ENCODE results near the gene ANGEL2. TPM values are rescaled to one million over a fixed set of nuclear protein-coding genes. Genes with fewer than 3 reads are reported as not detected.
"Not testable (repeated sequence)": the region's sequence is repeated elsewhere in the genome, so short reads cannot be mapped to it uniquely, and the experiment has no call there.

Gene ANGEL2
- polyA plus RNA-seq, 1 donor from 2014 or later, result 33.1 TPM

DNA sequence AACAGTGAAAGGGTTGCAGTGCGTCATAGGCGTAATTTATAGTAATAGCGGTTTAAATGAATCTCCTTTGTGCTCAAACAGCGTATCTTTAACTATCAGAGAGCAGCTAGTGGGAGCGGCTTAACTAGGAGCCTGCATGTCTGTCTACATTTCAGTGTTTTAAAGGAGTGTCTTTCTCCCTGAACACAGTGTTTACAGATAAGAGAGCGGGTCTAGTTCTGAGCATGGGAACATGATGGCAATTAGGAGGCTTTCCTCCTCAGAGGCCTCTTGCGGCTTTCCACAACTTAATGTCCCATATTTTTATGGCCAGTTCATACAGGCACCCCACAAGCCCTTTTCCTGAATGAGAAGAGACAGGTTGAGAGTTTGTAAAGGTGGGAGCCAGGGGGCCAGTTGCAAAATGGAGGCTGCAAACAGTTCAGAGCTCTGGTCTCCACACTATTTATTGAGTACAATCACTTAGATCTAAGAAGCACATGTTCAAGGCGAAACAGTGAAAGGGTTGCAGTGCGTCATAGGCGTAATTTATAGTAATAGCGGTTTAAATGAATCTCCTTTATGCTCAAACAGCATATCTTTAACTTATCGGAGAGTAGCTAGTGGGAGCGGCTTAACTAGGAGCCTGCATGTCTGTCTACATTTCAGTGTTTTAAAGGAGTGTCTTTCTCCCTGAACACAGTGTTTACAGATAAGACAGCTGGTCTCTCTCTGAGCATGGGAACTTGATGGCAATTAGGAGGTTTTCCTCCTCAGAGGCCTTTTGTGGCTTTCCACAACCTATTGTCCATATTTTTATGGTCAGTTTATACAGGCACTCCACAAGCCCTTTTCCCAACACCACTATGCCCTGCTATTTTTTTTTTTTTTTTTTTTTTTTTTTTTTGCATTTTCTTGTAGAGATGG is 29.9 kb upstream of the ANGEL2 start:
- not testable (repeated sequence) for H3K27ac Mint-ChIP-seq, H3K4me3 Mint-ChIP-seq, H3K4me1 Mint-ChIP-seq, H3K9me3 Mint-ChIP-seq, H3K36me3 Mint-ChIP-seq
- peaks cover 11% of the 10 kb centered on the region for H3K27me3 Mint-ChIP-seq

DNA sequence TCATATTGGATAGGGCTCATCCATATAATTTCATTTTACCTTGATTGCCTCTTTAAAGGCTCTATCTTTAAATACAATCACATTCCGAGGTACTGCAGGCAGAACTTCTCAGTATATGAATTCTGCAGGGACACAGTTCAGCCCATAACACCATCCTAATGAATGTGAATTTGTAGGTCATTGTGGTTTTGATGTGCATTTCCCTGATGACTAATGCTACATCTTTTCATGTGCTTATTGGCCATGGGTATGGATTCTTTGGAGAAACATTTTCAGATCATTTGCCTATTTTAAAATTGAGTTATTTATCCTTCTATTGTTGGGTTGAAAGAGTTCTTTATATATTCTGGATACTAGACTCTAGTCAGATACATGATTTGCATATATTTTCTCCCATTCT is 25.8 kb upstream of the ANGEL2 start:
- no peak overlapping the region for H3K27ac Mint-ChIP-seq
- H3K9me3 Mint-ChIP-seq, result no peaks in the 10 kb centered on the region
- H3K4me1 Mint-ChIP-seq, result no peaks in the 10 kb centered on the region
- no peaks in the 10 kb centered on the region for H3K27me3 Mint-ChIP-seq
- H3K4me3 Mint-ChIP-seq, result no peak overlapping the region
- H3K36me3 Mint-ChIP-seq, result no peaks in the 10 kb centered on the region

DNA sequence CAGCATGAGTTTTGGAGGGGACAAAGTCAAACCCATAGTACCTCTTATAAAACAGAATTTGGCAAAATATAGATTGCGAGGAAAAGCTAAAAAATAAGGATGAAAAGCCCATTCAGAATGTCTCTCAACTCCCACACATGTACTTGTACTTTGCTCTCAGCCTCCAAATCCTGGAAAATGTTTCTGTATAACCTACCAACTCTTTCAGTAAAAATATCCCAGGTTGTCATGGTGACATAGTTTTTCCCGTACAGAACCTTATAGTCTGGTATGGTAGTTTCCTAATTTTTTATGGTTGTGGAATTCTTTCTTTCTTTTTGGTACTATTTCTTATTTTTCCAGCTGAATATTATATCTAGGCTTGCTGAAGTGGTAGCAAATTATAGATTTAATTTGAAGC is 19.9 kb upstream of the ANGEL2 start:
- Mint-ChIP-seq H3K9me3 (no peaks in the 10 kb centered on the region), H3K27ac (no peak overlapping the region), H3K4me1 (no peaks in the 10 kb centered on the region), H3K36me3 (peaks cover 1% of the 10 kb centered on the region), H3K27me3 (peaks cover 4% of the 10 kb centered on the region), H3K4me3 (no peak overlapping the region)

DNA sequence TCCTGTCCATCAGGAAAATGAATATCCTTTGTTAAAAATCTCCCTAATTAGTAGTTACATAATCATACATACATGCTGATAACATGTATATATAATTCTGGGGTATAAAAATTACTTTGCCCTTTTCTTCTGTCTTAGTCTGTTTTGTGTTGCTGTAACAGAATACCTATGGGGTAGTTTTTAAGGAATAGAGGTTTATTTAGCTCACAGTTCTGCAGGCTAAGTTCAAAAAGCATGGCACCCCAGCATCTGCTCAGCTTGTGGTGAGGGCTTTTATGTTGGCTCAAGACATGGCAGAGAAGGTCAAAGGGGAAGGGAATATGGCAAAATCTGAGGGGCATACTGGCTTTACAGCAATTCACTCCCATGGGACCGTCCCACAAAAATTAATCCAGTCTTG is 19.0 kb upstream of the ANGEL2 start:
- no peaks in the 10 kb centered on the region for H3K9me3 Mint-ChIP-seq
- peaks cover 10% of the 10 kb centered on the region for H3K27me3 Mint-ChIP-seq
- peaks cover 1% of the 10 kb centered on the region for H3K36me3 Mint-ChIP-seq
- H3K27ac Mint-ChIP-seq, result no peak overlapping the region
- H3K4me1 Mint-ChIP-seq, result no peaks in the 10 kb centered on the region
- no peak overlapping the region for H3K4me3 Mint-ChIP-seq

DNA sequence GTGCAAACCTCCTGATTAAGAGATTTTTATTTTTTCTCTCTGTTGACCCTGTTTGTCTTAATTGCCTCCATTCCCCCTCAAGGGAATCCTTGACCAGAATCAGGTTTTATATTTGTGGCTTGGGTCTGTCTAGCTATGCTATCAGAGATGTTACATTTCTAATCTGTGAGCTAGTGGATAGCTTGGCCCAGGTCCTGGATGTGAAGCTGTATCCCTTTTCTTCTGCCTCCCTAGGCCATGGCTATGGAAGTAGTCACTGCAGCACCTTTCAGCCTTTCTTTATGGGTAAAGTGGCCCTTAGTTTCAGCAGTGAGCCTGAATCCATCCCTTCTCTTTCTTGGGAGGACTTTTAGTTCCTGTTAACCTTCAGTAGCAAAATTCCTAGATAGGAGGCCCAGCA is 17.0 kb upstream of the ANGEL2 start:
- no peak overlapping the region for H3K4me3 Mint-ChIP-seq
- no peaks in the 10 kb centered on the region for H3K4me1 Mint-ChIP-seq
- no peak overlapping the region for H3K27ac Mint-ChIP-seq
- peaks cover 1% of the 10 kb centered on the region for H3K36me3 Mint-ChIP-seq
- peaks cover 11% of the 10 kb centered on the region for H3K27me3 Mint-ChIP-seq
- no peaks in the 10 kb centered on the region for H3K9me3 Mint-ChIP-seq

DNA sequence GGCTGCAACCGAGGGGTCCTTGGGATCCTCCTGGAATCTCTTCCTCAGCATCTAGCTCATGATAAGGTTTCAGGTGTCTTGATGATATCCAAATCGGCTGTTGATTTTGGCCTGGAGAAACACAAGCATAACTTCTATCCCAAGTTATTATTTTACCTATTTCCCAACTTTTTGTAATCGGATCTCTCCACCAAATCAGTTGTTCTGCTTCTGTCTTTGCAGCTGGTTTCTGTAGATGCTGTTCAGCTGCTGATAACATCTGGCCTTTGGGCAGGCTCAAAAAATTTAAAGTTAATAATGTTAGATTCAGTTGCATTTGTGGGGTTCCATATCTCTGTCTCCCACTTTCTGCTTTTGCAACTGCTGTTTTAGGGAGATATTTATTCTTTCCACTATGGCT is 11.4 kb upstream of the ANGEL2 start:
- H3K27ac Mint-ChIP-seq, H3K36me3 Mint-ChIP-seq, H3K4me3 Mint-ChIP-seq, H3K4me1 Mint-ChIP-seq: not testable (repeated sequence)
- Mint-ChIP-seq H3K9me3 (peaks cover 0 to 10% (median 5%) of the 10 kb centered on the region in 3 donors), H3K27me3 (peaks cover 21% of the 10 kb centered on the region)

DNA sequence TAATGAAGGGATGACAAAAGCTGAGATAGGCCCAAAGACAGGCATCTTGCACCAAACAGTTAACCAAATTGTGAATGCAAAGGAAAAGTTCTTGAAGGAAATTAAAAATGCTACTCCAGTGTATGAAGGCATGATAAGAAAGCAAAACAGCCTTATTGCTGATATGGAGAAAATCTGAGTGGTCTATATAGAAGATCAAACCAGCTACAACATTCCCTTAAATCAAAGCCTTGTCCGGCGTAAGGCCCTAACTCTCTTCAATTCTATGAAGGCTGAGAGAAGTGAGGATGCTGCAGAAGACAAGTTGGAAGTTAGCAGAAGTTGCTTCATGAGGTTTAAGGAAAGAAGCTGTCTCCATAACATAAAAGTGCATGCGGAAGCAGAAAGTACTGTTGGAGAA is 4.3 kb upstream of the ANGEL2 start:
- H3K9me3 Mint-ChIP-seq, result peaks cover 0 to under 1% (median 0%) of the 10 kb centered on the region in 3 donors
- no peak overlapping the region for H3K4me3 Mint-ChIP-seq
- H3K4me1 Mint-ChIP-seq, result peaks cover 0 to 4% (median 2%) of the 10 kb centered on the region in 3 donors
- H3K27me3 Mint-ChIP-seq, result no peaks in the 10 kb centered on the region
- H3K36me3 Mint-ChIP-seq, result peaks cover under 1% of the 10 kb centered on the region
- peak overlapping the region in 1 of 3 donors; percentile 63 for H3K27ac Mint-ChIP-seq

DNA sequence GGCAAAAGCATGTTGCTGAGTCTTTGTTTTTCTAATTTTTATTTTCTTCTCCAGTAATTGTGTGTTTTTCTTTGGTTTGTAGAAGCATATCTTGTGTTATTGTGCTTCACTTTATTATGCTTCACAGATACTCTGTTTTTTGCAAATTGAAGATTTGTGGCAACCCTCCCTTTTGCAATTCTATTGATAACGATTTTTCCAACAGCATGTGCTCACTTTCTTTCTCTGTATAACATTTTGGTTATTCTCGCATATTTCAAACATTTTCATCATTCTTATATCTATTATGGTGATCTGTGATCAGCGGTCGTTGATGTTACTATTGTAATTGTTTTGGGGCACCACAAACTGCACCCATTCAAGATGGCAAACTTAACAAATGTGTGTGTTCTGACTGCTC is 3.8 kb upstream of the ANGEL2 start:
- H3K4me3 Mint-ChIP-seq, result no peak overlapping the region
- H3K4me1 Mint-ChIP-seq, result peaks cover 0 to 8% (median 6%) of the 10 kb centered on the region in 3 donors
- H3K27ac Mint-ChIP-seq, result no peak overlapping the region
- no peaks in the 10 kb centered on the region for H3K36me3 Mint-ChIP-seq
- no peaks in the 10 kb centered on the region for H3K9me3 Mint-ChIP-seq
- H3K27me3 Mint-ChIP-seq, result no peaks in the 10 kb centered on the region

DNA sequence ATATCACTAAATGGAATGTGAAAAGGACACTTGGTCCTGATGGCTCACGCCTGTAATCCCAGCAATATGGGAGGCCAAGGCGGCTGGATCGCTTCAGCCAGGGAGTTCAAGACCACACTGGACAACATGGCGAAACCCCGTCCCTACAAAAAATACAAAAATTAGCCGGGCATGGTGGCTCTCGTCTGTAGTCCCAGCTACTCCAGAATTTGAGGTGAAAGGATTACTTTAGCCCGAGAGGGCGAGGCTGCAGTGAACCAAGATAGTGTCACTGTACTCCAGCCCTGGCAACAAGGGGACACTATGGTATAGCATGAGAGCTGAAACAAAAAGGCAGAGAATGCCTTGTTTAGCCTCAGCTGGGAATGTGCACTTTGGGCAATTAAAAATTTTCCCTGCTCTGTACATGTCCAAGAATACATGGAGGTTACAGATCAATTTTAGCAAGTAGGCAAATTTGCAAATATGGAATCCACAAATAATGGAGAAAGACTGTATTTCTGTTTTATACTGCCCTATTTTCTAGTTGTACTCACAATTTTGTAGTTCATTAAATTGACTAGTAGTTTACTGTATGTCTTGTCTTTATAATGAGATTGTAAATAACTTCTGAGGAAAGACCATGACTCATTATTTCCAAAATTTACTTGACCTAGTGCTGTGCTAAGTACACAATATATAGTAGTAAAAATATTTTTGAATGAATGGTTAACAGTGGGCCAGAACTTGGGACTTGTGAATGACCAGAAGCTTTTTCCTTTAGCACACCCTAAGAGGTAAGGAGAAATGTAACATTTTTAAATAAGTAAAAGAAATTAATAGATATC is 2.0 kb upstream of the ANGEL2 start:
- H3K9me3 Mint-ChIP-seq, result no peaks in the 10 kb centered on the region
- H3K4me3 Mint-ChIP-seq, result peak overlapping the region in 1 of 4 donors; percentile 17
- no peaks in the 10 kb centered on the region for H3K36me3 Mint-ChIP-seq

DNA sequence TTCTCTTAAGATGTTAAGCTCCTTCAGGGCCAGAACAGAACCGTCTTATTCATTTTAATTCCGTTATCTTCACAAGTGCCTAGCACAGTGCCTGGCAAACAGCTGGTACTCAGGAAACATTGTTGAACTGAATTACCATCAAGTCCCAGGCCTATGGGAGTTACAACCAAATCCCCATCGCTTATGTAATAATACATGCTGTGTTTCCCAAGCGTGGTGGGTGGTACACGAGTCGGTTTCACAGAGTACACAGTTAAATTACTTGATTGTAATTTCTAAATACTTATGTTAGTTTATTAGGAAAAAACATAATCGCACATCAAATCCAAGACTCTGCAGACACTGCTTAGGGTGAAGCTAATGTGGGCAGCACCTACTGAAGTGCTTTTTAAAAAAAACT is 1.0 kb downstream of the ANGEL2 start:
- Mint-ChIP-seq H3K27me3 (no peaks in the 10 kb centered on the region), H3K36me3 (peaks cover 5% of the 10 kb centered on the region), H3K27ac (peak overlapping the region; percentile 74 to 100 (median 98)), H3K4me1 (peaks cover 6 to 29% (median 25%) of the 10 kb centered on the region in 3 donors), H3K9me3 (no peaks in the 10 kb centered on the region), H3K4me3 (peak overlapping the region; percentile 82 to 100 (median 99))

More for the DNA sequence above, 2.0 kb upstream of the ANGEL2 start:
- no peaks in the 10 kb centered on the region for H3K27me3 Mint-ChIP-seq
- H3K4me1 Mint-ChIP-seq, result peaks cover 6 to 18% (median 17%) of the 10 kb centered on the region in 3 donors
- H3K27ac Mint-ChIP-seq, result no peak overlapping the region

DNA sequence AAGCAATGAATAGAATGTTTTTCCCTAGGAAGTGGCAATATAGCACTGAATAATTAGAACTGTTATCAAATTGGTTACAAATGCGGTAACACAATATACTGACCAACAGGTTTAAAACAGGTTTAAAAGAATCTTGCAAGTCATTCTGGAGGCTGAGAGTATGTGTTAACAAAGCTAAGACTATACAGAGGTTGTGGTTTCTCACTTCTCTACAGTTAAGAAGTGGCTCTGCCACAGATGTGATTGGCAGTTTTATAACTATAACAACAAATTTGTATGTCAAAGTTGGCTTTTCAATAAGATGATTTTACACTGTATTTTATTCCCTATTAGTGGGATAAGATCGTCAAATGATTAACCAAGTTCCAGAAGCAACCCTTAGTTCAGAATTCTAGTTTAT is 7.1 kb downstream of the ANGEL2 start:
- peaks cover 10 to 21% (median 11%) of the 10 kb centered on the region in 3 donors for H3K4me1 Mint-ChIP-seq
- H3K27ac Mint-ChIP-seq, result peak overlapping the region in 1 of 3 donors; percentile 11
- H3K4me3 Mint-ChIP-seq, result peak overlapping the region in 1 of 4 donors; percentile 9
- no peaks in the 10 kb centered on the region for H3K9me3 Mint-ChIP-seq
- peaks cover 9% of the 10 kb centered on the region for H3K36me3 Mint-ChIP-seq
- H3K27me3 Mint-ChIP-seq, result no peaks in the 10 kb centered on the region

DNA sequence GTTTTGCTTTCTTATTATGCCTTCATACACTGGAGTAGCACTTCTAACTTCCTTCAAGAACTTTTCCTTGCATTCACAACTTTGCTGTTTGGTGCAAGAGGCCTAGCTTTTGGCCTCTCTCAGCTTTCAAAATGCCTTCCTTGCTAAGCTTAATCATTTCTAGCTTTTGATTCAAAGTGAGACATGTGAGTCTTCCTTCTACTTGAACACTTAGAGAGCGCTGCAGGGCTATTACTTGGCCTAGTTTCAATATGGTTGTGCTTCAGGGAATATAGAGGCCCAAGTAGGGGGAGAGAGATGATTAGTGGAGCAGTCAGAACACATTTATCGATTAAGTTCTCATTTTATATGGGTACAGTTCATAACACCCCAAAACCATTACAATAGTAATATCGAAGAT is 12.4 kb downstream of the ANGEL2 start:
- H3K27me3 Mint-ChIP-seq, result no peaks in the 10 kb centered on the region
- no peak overlapping the region for H3K27ac Mint-ChIP-seq
- H3K9me3 Mint-ChIP-seq, result no peaks in the 10 kb centered on the region
- no peak overlapping the region for H3K4me3 Mint-ChIP-seq
- peaks cover 0 to 6% (median 3%) of the 10 kb centered on the region in 3 donors for H3K4me1 Mint-ChIP-seq
- H3K36me3 Mint-ChIP-seq, result peaks cover 3% of the 10 kb centered on the region

DNA sequence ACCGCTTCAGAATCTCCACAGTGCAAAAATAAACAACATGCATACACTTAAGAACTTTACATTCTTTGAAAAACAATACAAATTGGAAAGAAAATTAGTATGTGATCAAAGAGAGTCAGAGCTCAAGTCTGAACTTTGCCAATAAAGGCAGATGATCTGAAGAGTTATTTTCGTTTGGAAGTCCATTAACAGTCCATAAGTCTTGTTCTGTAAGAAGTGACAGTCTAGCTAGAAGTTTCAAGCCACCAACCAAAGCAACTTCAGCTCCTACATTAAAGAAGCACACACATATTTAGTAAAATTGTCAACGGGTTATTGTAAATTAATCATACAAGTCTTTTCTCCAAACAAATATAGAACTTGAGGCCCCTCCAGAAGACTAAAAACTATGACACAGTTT is 20.7 kb downstream of the ANGEL2 start:
- Mint-ChIP-seq H3K27ac (no peak overlapping the region), H3K27me3 (no peaks in the 10 kb centered on the region), H3K4me3 (no peak overlapping the region), H3K4me1 (peaks cover 0 to 5% (median 1%) of the 10 kb centered on the region in 3 donors), H3K36me3 (peaks cover 2% of the 10 kb centered on the region), H3K9me3 (no peaks in the 10 kb centered on the region)

DNA sequence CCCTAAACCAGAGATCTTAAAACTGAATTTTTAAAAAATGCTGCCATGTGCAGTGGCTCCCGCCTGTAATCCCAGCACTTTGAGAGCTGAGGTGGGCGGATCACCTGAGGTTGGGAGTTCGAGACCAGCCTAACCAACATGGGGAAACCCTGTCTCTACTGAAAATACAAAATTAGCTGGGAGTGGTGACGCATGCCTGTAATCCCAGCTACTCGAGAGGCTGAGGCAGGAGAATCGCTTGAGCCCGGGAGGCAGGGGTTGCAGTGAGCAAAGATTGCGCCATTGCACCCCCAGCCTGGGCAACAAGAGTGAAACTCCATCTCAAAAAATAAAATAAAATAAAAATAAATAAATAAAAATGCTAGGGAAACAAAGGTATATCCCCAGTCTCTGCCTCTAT is 21.7 kb downstream of the ANGEL2 start:
- H3K9me3 Mint-ChIP-seq, H3K27me3 Mint-ChIP-seq, H3K4me1 Mint-ChIP-seq, H3K27ac Mint-ChIP-seq, H3K36me3 Mint-ChIP-seq, H3K4me3 Mint-ChIP-seq: not testable (repeated sequence)

DNA sequence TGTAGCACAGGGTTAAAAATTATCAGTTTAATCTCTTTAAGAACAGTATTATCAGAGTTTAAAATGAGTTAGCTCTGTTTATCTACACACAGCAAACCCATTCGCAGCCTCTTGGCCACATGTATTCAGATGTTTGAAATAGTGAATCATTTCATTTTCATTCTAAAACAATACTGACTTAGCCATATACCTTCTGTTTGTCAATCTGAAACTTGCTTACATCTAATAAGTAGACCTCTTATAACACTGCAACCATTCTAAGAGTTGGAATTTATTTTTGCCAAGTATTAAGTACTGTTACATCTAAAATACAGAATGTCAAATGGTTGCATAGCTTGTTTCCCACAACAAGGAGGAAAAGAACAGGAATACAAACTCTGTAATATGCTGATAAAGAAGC is 25.4 kb downstream of the ANGEL2 start:
- Mint-ChIP-seq H3K4me3 (no peak overlapping the region), H3K36me3 (no peaks in the 10 kb centered on the region), H3K27me3 (no peaks in the 10 kb centered on the region), H3K9me3 (no peaks in the 10 kb centered on the region), H3K4me1 (no peaks in the 10 kb centered on the region), H3K27ac (peak overlapping the region in 1 of 3 donors; percentile 35)
